Stimulated activated CD4-positive, alpha-beta T cell treated with anti-CD3 and anti-CD28 coated beads, Interleukin-1b, Interleukin-23, amount 100 ng/mL, for 24 hours (primary cell): ENCODE measurements around the gene TMEM181.
"Not testable (repeated sequence)": the region's sequence is repeated elsewhere in the genome, so short reads cannot be mapped to it uniquely, and the experiment has no call there.

Source experiments
- DNase-seq, 4 experiments: peaks; one replicate each; pipeline ENCODE4 v3.0.0-alpha.2; 2020; ENCODE audit warnings: low read depth in 4 of 4, low spot score in 1 of 4

The TMEM181 gene

GRCh38 chr6:158655569-158656450 lies 95.9 kb downstream of the TMEM181 start:
- no peak for DNase-seq

- not testable (repeated sequence) for DNase-seq
These were observed 97.1 kb downstream of the TMEM181 start for GRCh38 chr6:158656986-158657385.

- no peak for DNase-seq
These were observed 100.5 kb downstream of the TMEM181 start for GRCh38 chr6:158660333-158660754.

- DNase-seq, result no peak
These were observed 101.3 kb downstream of the TMEM181 start for GRCh38 chr6:158661156-158661685.

- no peak for DNase-seq
These were observed 102.7 kb downstream of the TMEM181 start for GRCh38 chr6:158662607-158662953.

GRCh38 chr6:158662954-158663624 lies 103.2 kb downstream of the TMEM181 start:
- no peak for DNase-seq

GRCh38 chr6:158663625-158664165 lies 103.8 kb downstream of the TMEM181 start:
- DNase-seq, result no peak

GRCh38 chr6:158665332-158665731 lies 105.4 kb downstream of the TMEM181 start:
- DNase-seq, result no peak

- DNase-seq, result no peak
These were observed 106.9 kb downstream of the TMEM181 start for GRCh38 chr6:158666628-158667359.

- DNase-seq, result no peak
These were observed 107.6 kb downstream of the TMEM181 start for GRCh38 chr6:158667360-158667981.

GRCh38 chr6:158668707-158669103 lies 108.8 kb downstream of the TMEM181 start:
- DNase-seq, result no peak

GRCh38 chr6:158669145-158670035 lies 109.5 kb downstream of the TMEM181 start:
- DNase-seq, result no peak

- DNase-seq, result not testable (repeated sequence)
These were observed 112.2 kb downstream of the TMEM181 start for GRCh38 chr6:158672119-158672518.

GRCh38 chr6:158672726-158673125 lies 112.8 kb downstream of the TMEM181 start:
- DNase-seq, result no peak

- DNase-seq, result no peak
These were observed 114.6 kb downstream of the TMEM181 start for GRCh38 chr6:158674342-158675131.

GRCh38 chr6:158677094-158677493 lies 117.2 kb downstream of the TMEM181 start:
- DNase-seq, result not testable (repeated sequence)

- DNase-seq, result no peak
These were observed 118.2 kb downstream of the TMEM181 start for GRCh38 chr6:158677906-158678578.

- no peak for DNase-seq
These were observed 120.1 kb downstream of the TMEM181 start for GRCh38 chr6:158680015-158680414.
